ENCODE data around the gene DOCK2.
"Not testable (repeated sequence)": the region's sequence is repeated elsewhere in the genome, so short reads cannot be mapped to it uniquely, and the experiment has no call there.

Gene DOCK2

DNA sequence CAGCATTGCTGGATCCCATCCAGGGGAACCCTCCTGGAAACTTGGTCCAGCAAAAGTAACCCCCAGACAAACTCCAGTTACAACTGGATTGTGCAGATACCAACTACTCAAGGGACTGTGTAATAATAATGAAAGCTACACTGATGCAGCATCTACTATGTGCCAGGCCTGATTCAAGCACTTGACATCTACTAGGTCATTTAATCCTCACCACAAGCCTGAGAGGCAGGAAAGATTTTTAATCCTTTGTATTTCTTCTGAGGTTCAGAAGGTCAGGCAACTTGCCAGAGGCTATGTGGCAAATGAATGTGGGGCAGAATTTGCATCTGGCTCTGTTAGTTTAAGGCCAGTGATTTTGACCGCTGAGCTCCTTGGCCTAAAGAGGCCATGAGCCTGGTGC is 439.1 kb downstream of the DOCK2 start:
- DNase-seq = no peak

DNA sequence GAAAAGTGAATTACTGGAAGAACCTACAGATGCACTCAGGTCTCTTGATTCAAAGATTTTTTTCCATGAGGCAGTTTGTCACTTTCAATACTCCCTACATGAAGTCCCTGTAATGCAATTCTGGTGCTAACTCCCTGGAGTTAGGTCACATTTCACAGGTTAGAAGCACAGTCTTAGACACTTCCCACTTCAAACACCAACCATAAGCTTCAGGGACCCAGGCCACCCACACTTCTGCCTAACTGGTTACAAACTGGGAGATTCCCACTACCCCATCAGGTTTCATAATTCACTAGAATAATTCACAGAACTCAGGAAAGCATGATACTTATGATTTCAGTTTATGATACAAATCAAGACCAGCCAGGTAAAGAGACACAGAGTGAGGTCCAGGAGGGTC is 439.7 kb downstream of the DOCK2 start:
- no peak for DNase-seq

- DNase-seq = no peak
Measured at GRCh38 chr5:170077526-170077925, 440.5 kb downstream of the DOCK2 start.

DNA sequence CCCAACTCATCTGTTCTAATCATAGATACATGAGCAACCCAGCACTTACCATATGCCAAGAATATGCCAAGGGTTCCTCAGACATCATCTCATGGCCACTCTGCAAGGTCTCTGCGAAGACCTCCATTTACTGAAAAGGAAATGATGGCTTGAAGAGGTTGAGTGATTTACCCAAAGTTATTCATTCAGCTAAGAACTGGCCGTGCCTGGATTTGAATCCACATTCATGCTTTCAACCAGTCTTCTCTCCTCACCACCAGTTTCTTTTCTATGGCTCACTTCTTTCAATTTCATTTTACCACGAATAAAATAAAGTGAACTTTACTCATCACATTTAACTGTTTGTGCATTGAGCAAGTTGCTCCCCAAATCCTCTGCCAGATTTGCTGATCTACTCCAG is 441.4 kb downstream of the DOCK2 start:
- no peak for DNase-seq

- no peak for DNase-seq
Measured at GRCh38 chr5:170078931-170079330, 441.9 kb downstream of the DOCK2 start.

- no peak for DNase-seq
Measured at GRCh38 chr5:170080217-170080616, 443.1 kb downstream of the DOCK2 start.

DNA sequence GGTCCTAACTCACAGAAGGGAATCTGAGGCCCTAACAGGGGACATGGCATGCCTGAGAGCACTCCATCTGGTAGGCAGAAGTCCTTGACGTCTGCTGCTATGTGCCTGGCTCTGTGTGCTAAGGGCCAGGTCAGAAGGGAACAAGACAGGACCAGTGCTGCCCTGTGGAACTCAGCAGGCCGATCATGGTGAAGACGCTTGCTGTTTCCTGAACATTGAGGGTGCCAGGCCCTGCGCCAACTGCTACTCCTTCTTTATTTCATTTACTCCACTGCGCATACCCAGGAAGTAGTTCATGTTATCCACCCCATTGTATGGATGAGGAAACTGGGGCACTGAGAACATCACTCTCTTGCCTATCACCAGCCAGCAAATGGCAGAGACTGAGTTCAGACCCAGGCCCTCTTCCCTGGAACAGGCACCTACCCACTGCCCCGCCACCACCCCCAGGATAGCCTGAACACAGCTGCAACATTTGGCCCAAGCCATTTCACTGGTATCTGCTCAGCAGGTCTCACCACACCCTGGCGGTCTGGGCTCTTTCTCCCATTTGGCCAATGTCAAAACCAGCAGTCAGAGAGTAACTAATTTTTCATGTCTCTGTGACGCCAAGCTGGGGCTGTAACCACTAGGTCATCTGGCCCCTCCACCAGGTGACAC is 443.8 kb downstream of the DOCK2 start:
- DNase-seq = no peak

DNA sequence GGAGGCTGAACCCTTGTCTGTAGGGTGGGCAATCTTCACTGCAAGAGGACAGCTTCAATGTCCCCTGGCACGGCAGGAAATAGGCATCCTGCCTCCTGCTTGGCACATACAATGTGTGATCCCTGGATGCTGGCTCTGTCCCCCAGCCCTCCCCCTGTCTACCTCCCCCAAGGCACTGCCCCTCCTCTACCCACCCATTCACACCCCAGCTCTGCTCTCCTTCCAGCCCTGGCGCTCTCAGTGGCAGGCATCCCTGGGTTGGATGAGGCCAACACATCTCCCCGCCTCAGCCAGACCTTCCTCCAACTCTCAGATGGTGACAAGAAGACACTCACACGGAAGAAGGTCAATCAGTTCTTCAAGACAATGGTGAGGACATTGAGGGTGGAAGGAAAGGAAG is 444.5 kb downstream of the DOCK2 start:
- no peak for DNase-seq

DNA sequence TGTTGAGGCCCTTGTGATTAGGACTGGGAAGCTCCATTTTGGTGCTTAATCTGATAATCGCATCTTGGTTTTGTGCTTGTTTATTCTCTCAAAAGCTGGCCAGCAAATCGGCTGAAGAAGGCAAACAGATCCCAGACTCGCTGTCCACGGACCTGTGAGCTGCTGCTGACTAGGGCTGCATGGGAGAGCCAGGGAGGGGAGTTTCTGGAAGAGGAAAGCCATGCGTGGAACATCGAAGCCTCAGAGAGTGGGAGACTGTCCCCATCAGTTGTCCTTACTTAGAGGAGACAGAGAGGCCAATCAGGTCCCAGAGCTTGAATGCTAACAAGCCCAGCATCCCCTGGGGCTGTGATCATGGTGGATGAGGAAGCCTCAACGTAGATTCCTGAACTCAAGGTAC is 445.6 kb downstream of the DOCK2 start:
- DNase-seq = no peak

DNA sequence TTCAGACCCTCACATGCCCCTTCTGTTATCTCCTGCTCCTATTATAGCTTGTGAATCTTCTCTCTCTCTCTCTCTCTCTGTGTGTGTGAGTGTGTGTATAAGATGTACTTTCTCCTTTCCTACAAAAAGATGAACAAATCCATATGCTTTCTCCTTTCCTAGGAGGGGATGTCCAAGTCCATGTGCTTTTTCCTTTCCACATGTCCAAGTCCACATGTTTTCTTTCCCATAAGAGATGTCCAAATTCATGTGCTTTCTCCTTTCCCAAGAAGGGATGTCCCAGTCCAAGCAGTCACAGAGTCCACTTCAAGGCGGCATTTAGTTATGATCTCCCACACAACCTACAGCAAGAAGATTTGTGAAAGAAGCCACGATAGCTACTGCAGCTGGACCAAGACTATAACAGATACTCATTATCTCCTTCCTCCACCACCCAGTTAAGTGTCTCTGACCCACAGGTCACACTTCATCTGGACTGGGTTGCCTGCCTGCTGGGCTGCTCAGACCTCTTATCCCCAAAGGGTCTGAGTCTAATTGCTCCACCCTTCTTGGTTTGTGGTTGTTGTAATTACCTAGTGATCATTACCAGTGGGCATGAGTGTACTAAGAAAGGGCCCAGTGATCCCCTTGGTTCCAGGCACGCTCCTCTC is 450.2 kb downstream of the DOCK2 start:
- DNase-seq = no peak

- no peak for DNase-seq
Measured at GRCh38 chr5:170092455-170093101, 455.5 kb downstream of the DOCK2 start.

DNA sequence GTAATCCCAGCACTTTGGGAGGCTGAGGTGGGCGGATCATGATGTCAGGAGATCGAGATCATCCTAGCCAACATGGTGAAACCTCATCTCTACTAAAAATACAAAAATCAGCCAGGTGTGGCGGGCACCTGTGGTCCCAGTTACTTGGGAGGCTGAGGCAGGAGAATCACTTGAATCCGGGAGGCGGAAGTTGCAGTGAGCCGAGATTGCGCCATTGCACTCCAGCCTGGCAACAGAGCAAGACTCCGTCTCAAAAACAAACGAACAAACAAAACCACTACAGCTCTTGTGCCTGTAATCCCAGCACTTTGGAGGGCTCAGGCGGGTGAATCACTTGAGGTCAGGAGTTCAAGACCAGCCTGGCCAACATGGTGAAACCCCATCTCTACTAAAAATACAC is 457.3 kb downstream of the DOCK2 start:
- DNase-seq = not testable (repeated sequence)

GRCh38 chr5:170095646-170096045 is 458.6 kb downstream of the DOCK2 start:
- DNase-seq = no peak

GRCh38 chr5:170097934-170098333 is 460.9 kb downstream of the DOCK2 start:
- DNase-seq = peak; percentile 93

DNA sequence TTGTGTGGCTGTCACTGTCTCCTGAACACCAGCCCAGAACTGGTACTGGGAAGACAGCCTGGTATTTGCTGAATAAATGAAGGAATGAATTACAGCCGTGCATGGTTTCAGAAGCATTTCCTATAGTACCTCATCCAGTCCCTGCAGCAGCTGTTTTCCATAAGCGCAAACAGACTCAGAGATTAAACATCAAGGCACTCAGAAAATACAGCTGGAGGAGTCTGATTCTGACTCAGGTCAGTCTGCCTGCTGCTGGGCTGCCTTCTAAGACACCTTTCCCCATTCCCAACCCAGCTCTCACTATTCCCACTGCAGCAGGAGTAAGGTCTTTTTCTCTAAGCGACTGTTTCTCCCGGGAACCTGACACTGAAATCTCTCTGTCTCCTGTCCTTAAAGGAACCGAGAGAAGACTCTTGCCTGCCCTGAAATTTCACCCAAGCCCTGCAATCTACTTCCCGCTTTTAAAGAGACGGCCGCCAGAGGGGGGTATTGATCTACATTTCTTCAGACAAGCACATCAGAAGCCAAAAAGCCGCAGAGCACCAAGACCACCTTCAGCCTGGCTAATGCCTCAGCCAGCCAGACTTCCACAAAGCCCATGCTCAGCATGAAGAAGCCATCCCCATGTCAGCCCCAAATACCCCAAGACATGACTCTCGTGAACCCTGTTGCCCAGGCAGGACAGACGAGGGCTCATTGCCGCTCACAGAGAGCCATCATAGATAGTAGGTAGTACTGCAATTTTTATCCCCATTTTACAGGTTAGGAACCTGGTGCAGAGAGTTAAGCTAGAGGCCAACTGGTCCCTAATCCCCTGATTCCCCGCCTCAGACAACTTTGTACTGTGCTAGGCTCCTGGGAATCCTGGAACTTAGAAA is 463.2 kb downstream of the DOCK2 start:
- DNase-seq = peak; percentile 75

DNA sequence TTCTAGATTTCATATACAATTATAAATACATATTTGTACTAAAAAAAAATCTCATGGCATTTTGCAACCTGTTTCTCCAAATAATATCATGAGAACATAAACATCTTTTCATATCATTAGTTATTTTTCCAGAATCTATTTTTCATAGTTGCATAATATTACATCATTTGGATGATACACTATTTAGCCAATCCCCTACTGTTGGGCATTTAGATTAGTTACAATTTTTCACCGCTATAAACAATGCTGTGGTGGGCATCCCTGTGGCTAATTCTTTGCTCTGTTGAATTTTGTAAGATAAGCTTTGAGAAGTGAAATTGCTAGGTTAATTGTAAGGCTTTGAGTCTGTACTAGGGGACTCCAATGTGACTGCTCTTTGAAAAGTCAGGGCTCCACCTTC is 466.4 kb downstream of the DOCK2 start:
- no peak for DNase-seq

DNA sequence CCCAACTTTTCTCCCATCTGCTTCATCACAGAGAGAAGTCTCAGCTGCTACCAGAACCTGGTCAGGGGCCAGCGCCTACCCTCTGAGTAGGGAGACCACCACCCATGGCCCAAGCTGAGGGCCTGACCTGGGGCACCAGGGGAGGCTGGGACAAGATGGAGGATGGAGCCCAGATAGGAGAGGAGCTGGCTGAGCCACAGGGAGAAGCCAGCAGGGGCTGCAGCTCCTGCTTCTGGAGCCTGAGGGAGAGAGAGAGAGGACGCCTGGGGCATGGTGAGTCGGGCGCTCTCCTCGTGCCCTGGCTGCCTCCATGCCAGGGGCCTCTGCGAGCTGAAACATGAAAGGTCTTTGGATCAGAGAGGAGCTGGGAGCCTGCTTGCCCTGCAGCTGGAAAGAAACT is 467.2 kb downstream of the DOCK2 start:
- no peak for DNase-seq

DNA sequence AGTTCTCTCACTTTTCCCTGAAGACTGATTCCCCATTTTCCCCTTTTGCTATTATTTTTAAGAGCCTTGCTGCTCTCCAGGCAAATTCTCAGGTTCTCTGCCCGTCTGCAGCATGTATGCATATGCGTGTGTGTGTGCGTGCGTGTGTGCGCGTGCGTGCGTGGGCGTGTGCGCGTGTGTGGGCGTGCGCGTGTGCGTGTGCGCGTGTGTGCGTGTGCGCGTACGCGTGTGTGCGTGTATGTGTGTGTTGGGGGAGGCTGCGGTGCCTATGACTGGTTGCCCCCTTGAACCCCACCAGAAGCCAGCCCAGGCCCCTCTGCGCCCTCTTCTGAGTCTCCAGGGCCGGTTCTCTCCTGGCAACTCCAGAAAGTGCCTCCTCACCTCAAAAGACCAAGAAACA is 467.6 kb downstream of the DOCK2 start:
- DNase-seq = no peak

- peak; percentile 57 for DNase-seq
Measured at GRCh38 chr5:170105642-170106611, 468.9 kb downstream of the DOCK2 start, which contains the start of gene FOXI1. FOXI1 (plus strand) TSS chr5:170105897; CDS start chr5:170105958, 61 bp downstream.

GRCh38 chr5:170107674-170108073 is 470.6 kb downstream of the DOCK2 start:
- DNase-seq = no peak

DNA sequence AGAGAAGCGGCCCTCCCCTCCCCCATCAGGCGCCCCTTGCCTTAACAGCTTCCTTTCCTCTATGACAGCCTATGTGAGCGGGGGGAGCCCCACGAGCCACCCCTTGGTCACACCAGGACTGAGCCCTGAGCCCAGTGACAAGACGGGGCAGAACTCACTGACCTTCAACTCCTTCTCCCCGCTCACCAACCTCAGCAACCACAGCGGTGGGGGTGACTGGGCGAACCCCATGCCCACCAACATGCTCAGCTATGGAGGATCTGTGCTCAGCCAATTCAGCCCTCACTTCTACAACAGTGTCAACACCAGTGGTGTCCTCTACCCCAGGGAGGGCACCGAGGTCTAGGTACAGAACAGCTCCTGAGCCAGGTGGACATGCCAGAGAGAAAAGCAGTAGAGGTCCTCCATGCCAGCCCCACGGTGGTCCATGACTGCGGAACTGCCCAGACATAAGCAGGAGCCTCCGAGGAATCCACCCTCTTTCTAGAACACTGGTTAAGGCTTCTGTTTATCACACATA is 471.3 kb downstream of the DOCK2 start:
- no peak for DNase-seq
